ENCODE measurements around the gene APCDD1.

Gene APCDD1

DNA sequence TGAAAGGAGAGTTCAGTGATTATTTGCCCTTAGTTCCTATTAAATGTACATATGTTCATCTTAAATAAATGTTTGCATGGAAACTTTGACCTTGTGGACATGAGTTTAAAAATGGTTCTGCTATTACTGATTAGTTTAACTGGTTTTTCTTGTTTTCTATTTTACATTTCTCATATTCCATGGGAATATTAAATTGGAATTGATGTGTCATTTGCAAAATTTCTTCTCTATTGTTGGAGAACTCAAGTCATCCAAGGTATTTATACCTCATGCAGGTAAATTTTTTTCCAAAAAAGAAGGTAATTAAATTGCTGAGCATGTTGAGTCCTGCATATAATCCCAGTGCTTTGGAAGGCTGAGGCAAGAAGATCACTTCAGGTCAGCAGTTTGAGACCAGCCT lies 45.4 kb upstream of the APCDD1 start:
- no peaks in the 10 kb centered on the region for H3K4me1 ChIP-seq
- no peak overlapping the region for H3K4me3 ChIP-seq (ENCODE audit: low read depth, low read length)
- no peak overlapping the region for H3K4me2 ChIP-seq (ENCODE audit: low read length)
- no peak overlapping the region for H3K9ac ChIP-seq
- H3K9me3 ChIP-seq (ENCODE audit: control insufficient read depth, low read length) = no peaks in the 10 kb centered on the region
- no peaks in the 10 kb centered on the region for H3K27me3 ChIP-seq (ENCODE audit: control insufficient read depth, insufficient read depth, low read length)
- no peak overlapping the region for H2AFZ ChIP-seq
- H3K27ac ChIP-seq = no peak overlapping the region
- H3K36me3 ChIP-seq (ENCODE audit: control insufficient read depth, insufficient read depth, low read length) = no peaks in the 10 kb centered on the region
- TF ChIP-seq CTCF (IDR thresholded peaks at IDR 0.05) = no peak
- no peaks in the 10 kb centered on the region for H3K79me2 ChIP-seq

GRCh38 chr18:10410472-10411308 lies 43.7 kb upstream of the APCDD1 start:
- H3K9ac ChIP-seq = no peak overlapping the region
- no peak overlapping the region for H3K27ac ChIP-seq
- no peak for TF ChIP-seq CTCF (IDR thresholded peaks at IDR 0.05)

DNA sequence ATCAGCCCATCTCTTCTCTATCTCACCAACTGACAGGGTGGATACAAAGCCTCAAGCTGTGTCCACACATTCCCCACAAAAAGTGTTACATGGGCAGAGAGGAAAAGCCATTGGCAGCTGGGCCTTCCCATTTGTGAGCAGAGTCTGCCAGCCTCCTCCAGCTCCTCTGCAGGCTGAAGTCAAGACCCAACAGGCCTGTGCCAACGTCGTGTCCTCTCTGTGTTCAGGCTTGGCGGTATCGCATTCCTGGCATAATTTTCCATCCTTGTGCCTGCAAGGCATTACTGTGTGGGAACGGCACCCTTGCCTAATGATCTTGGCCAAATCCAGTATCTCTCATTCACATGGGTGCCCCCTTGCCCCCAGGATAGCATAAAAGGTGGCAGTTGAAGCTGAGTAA lies 41.5 kb upstream of the APCDD1 start:
- Histone ChIP-seq H3K4me1 (no peaks in the 10 kb centered on the region), H3K9ac (no peak overlapping the region), H3K4me2 (ENCODE audit: low read length) (no peak overlapping the region), H3K9me3 (ENCODE audit: control insufficient read depth, low read length) (no peaks in the 10 kb centered on the region), H3K4me3 (ENCODE audit: low read depth, low read length) (no peak overlapping the region), H3K79me2 (no peaks in the 10 kb centered on the region), H3K36me3 (ENCODE audit: control insufficient read depth, insufficient read depth, low read length) (no peaks in the 10 kb centered on the region), H3K27me3 (ENCODE audit: control insufficient read depth, insufficient read depth, low read length) (no peaks in the 10 kb centered on the region), H3K27ac (no peak overlapping the region), H2AFZ (no peak overlapping the region)
- no peak for TF ChIP-seq CTCF (IDR thresholded peaks at IDR 0.05)

More at GRCh38 chr18:10410472-10411308, 43.7 kb upstream of the APCDD1 start:
- H3K36me3 ChIP-seq (ENCODE audit: control insufficient read depth, insufficient read depth, low read length) = no peaks in the 10 kb centered on the region
- no peaks in the 10 kb centered on the region for H3K9me3 ChIP-seq (ENCODE audit: control insufficient read depth, low read length)
- H3K79me2 ChIP-seq = no peaks in the 10 kb centered on the region
- no peaks in the 10 kb centered on the region for H3K27me3 ChIP-seq (ENCODE audit: control insufficient read depth, insufficient read depth, low read length)
- H3K4me3 ChIP-seq (ENCODE audit: low read depth, low read length) = no peak overlapping the region
- no peak overlapping the region for H2AFZ ChIP-seq
- no peak overlapping the region for H3K4me2 ChIP-seq (ENCODE audit: low read length)
- no peaks in the 10 kb centered on the region for H3K4me1 ChIP-seq

- Histone ChIP-seq H3K27me3 (ENCODE audit: control insufficient read depth, insufficient read depth, low read length) (no peaks in the 10 kb centered on the region), H3K27ac (no peak overlapping the region), H2AFZ (no peak overlapping the region), H3K9me3 (ENCODE audit: control insufficient read depth, low read length) (no peaks in the 10 kb centered on the region), H3K4me2 (ENCODE audit: low read length) (no peak overlapping the region), H3K4me1 (no peaks in the 10 kb centered on the region), H3K36me3 (ENCODE audit: control insufficient read depth, insufficient read depth, low read length) (no peaks in the 10 kb centered on the region), H3K4me3 (ENCODE audit: low read depth, low read length) (no peak overlapping the region), H3K79me2 (no peaks in the 10 kb centered on the region), H3K9ac (no peak overlapping the region)
- TF ChIP-seq CTCF (IDR thresholded peaks at IDR 0.05) = no peak
Observed at GRCh38 chr18:10413722-10414121, 40.7 kb upstream of the APCDD1 start.
